HepG2 (cell line): ENCODE measurements around the gene MAP3K1. TPM values are rescaled to one million over a fixed set of nuclear protein-coding genes. Genes with fewer than 3 reads are reported as not detected.

Source experiments
- ARID2 ChIP-seq: sonication (generic); formaldehyde crosslinking; IDR thresholded peaks from 2 replicates; pipeline ENCODE4 v1.8.1; 2022; ENCODE audit warnings: mild to moderate bottlenecking, missing genetic modification reagents, borderline replicate concordance
- KLF12 ChIP-seq: sonication (generic); formaldehyde crosslinking; IDR thresholded peaks from 2 replicates; pipeline ENCODE4 v1.4.0; 2020; ENCODE audit warnings: missing genetic modification reagents, borderline replicate concordance
- MTF1 ChIP-seq: sonication (generic); formaldehyde crosslinking; IDR thresholded peaks from 2 replicates; pipeline ENCODE4 v1.5.0; 2020; ENCODE audit warnings: missing genetic modification reagents
- NONO ChIP-seq, 2 experiments: fragments of 450-650 bp in 1 of 2; sonication (generic) in 1 of 2; formaldehyde crosslinking in 1 of 2; IDR thresholded peaks in 1 of 2; conservative IDR thresholded peaks in 1 of 2; 2 replicates each; pipeline versions ENCODE4 v1.6.1 to v1.8.0; 2017 to 2022; ENCODE audit warnings: mild to moderate bottlenecking in 1 of 2, missing genetic modification reagents in 1 of 2, moderate library complexity in 1 of 2
- UBTF ChIP-seq: sonication (generic); formaldehyde crosslinking; IDR thresholded peaks from 2 replicates; pipeline ENCODE4 v1.4.0; 2020; ENCODE audit warnings: mild to moderate bottlenecking, missing genetic modification reagents
- ZFYVE20 ChIP-seq: sonication (generic); formaldehyde crosslinking; IDR thresholded peaks from 2 replicates; pipeline ENCODE4 v1.8.0; 2023; ENCODE audit warnings: low read depth, mild to moderate bottlenecking, moderate library complexity, missing genetic modification reagents, borderline replicate concordance
- ZNF652 ChIP-seq: IDR thresholded peaks from 2 replicates; pipeline ENCODE4 v1.6.1; 2016; ENCODE audit warnings: low read depth, borderline replicate concordance
- ZNF776 ChIP-seq: sonication (generic); formaldehyde crosslinking; IDR thresholded peaks from 2 replicates; pipeline ENCODE4 v1.4.0; 2020; ENCODE audit warnings: mild to moderate bottlenecking, missing genetic modification reagents
- polyA plus RNA-seq, 8 experiments: library from polyadenylated mRNA; depleted of rRNA in 3 of 8; stranded (reverse) in 7 of 8; unstranded in 1 of 8; fragments of >200 nt; fragmentation: Illumina TruSeq in 4 of 8; extraction: Trizol in 4 of 8; gene quantifications; 2 replicates each; pipeline versions ENCODE4 v1.2.1 to v1.2.3, GENCODE V29; 2011 to 2016; ENCODE audit warnings: low read depth in 4 of 8, missing spikeins in 1 of 8, mixed read lengths in 1 of 8; ENCODE audit not compliant: insufficient read depth in 1 of 8
- total RNA-seq, 5 experiments: library from RNA; depleted of rRNA; stranded (reverse); fragments of >200 nt; fragmentation: Illumina TruSeq; extraction: Trizol; gene quantifications; 2 replicates each; pipeline ENCODE4 v1.2.3, GENCODE V29; 2016; ENCODE audit warnings: low read depth in 1 of 5
- TF ChIP-seq, protein P1 (sequence below): sonication (generic); formaldehyde crosslinking; IDR thresholded peaks from 2 replicates; pipeline ENCODE4 v1.5.0; 2020; ENCODE audit warnings: missing genetic modification reagents, mild to moderate bottlenecking, borderline replicate concordance

Gene MAP3K1
- total and polyA plus RNA-seq, 2 of the 13 experiments (the other 11 are each of a cell fraction or from before 2014, with no cell fraction given): 16.4 to 30.3 TPM

DNA sequence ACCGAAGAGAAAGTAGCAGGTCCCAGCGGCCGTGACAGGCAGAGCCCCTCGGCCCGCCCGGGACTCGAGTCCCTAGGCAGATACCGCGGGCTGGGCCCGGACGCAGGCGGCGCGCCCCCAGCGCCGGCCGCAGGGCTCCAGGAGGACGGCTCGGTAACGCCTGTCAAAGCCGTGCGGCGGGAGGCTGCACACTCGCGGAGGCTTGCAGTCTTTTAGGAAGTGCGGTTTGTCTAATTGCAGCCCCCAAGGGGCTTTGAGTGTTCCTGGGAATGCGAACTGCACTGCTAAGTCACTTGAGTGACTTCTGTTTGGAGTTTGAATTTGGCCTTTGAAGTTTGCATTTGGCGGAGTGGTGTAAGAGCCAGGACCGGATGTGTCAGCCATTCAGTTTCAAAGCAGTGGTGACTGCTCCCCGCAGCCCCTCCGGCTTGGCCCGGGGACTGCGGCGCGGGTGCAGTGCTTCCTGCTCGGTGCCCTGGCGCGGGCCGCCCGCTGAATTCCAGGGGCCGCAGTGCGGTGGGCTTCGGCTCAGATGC lies 1.3 kb downstream of the MAP3K1 start (continued):
- TF ChIP-seq ZNF776 (CRISPR knock-in tag) (no peak; the same call in 1 of the 2 replicates), NONO (IDR thresholded peaks at IDR 0.05) (no peak), NONO (CRISPR knock-in tag; conservative IDR thresholded peaks at IDR 0.05) (peak; percentile 27; the same call in 1 of the 2 replicates), UBTF (CRISPR knock-in tag) (peak; percentile 95), ZNF652 (CRISPR knock-in tag) (0 out of 2 replicates have a peak, but pooled peaks have one; percentile 8), ZFYVE20 (CRISPR knock-in tag) (no peak), MTF1 (CRISPR knock-in tag) (no peak), ARID2 (CRISPR knock-in tag) (0 out of 2 replicates have a peak, but pooled peaks have one; percentile 32), KLF12 (CRISPR knock-in tag) (peak; percentile 36; the same call in 1 of the 2 replicates)
- TF ChIP-seq, protein P1, sequence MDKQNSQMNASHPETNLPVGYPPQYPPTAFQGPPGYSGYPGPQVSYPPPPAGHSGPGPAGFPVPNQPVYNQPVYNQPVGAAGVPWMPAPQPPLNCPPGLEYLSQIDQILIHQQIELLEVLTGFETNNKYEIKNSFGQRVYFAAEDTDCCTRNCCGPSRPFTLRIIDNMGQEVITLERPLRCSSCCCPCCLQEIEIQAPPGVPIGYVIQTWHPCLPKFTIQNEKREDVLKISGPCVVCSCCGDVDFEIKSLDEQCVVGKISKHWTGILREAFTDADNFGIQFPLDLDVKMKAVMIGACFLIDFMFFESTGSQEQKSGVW (CRISPR knock-in tag): 0 out of 2 replicates have a peak, but pooled peaks have one; percentile 37
